Lower leg skin (tissue), 4 donors: Measurements from ENCODE around the gene NUBP2. TPM values are rescaled to one million over a fixed set of nuclear protein-coding genes. Genes with fewer than 3 reads are reported as not detected.

ENCODE experiments used
- DNase-seq, 2 donors: peaks; one replicate each; pipeline ENCODE4 v3.0.0-alpha.2; 2019; ENCODE audit warnings: low spot score in 2 of 2
- H3K4me3 ChIP-seq: fragments of 200-600 bp; sonication (generic); 2 replicates; pipeline ENCODE4 v1.5.1; 2017; ENCODE audit warnings: mild to moderate bottlenecking, low read depth; ENCODE audit not compliant: poor library complexity, severe bottlenecking
- CTCF ChIP-seq, 3 donors: fragments of 450-650 bp; IDR thresholded peaks; one replicate each; pipeline ENCODE4 v1.5.1; 2016; ENCODE audit warnings: antibody characterized with exemption in 3 of 3, mild to moderate bottlenecking in 3 of 3, moderate library complexity in 2 of 3
- POLR2A ChIP-seq, 2 donors: fragments of 450-650 bp; IDR thresholded peaks; one replicate each; pipeline ENCODE4 v1.6.1; 2016 to 2017; ENCODE audit warnings: antibody characterized with exemption in 2 of 2, mild to moderate bottlenecking in 1 of 2, moderate library complexity in 1 of 2
- WGBS, 2 donors: methylation state at CpG; one replicate each; pipeline ENCODE4 v1.1.5; 2018; 5-methylcytosine and 5-hydroxymethylcytosine counted together
- intact Hi-C: fragments of 100-400 bp; cut with DNase I; formaldehyde crosslinking; loops from one replicate; pipeline ENCODE4 v1.15.0; 2023; ENCODE audit warnings: low total_unique reads
- total RNA-seq, 4 donors: library from RNA; depleted of rRNA; stranded (reverse); fragments of >200 nt; gene quantifications; one replicate each; pipeline ENCODE4 v1.1.0, GENCODE V29; 2016

Gene NUBP2
- total RNA-seq, 4 donors from 2014 or later, result 79.7 to 108 (median 91.3) TPM

GRCh38 chr16:1784977-1785845 is 2.5 kb downstream of the NUBP2 start:
- intact Hi-C loops, result no loop called here
- H3K4me3 ChIP-seq, result no peak overlapping the region
- 79 to 84% methylated on average over 26 of the region's 26 CpGs for WGBS, 2 donors
- no peak for DNase-seq
- no peak for TF ChIP-seq CTCF (IDR thresholded peaks at IDR 0.05)
- TF ChIP-seq POLR2A (IDR thresholded peaks at IDR 0.05), result no peak

GRCh38 chr16:1785846-1786170 is 3.0 kb downstream of the NUBP2 start:
- WGBS, 2 donors, result 90 to 93% methylated on average over 12 to 14 of the region's 14 CpGs
- no peak overlapping the region for H3K4me3 ChIP-seq
- DNase-seq, result no peak
- intact Hi-C loops, result no loop called here
- TF ChIP-seq CTCF (IDR thresholded peaks at IDR 0.05) (no peak), POLR2A (IDR thresholded peaks at IDR 0.05) (no peak)

- peak in 1 of 2 donors; percentile 80 for DNase-seq
- H3K4me3 ChIP-seq, result no peak overlapping the region
- intact Hi-C loops, result no loop called here
- WGBS, 2 donors, result 87 to 89% methylated on average over 29 to 38 of the region's 51 CpGs
- no peak for TF ChIP-seq CTCF (IDR thresholded peaks at IDR 0.05)
- no peak for TF ChIP-seq POLR2A (IDR thresholded peaks at IDR 0.05)
Measured at GRCh38 chr16:1786242-1787055, 3.7 kb downstream of the NUBP2 start.

- no peak overlapping the region for H3K4me3 ChIP-seq
- WGBS, 2 donors, result 83 to 94% methylated on average over 2 to 4 of the region's 6 CpGs
- TF ChIP-seq POLR2A (IDR thresholded peaks at IDR 0.05) (no peak), CTCF (IDR thresholded peaks at IDR 0.05) (no peak)
- intact Hi-C loops, result no loop called here
- DNase-seq, result no peak
Measured at GRCh38 chr16:1787056-1787321, 4.2 kb downstream of the NUBP2 start.

GRCh38 chr16:1787322-1788094 is 4.7 kb downstream of the NUBP2 start:
- TF ChIP-seq CTCF (IDR thresholded peaks at IDR 0.05) (no peak), POLR2A (IDR thresholded peaks at IDR 0.05) (no peak)
- H3K4me3 ChIP-seq, result no peak overlapping the region
- no peak for DNase-seq
- WGBS, 2 donors, result 88 to 91% methylated on average over 26 to 32 of the region's 44 CpGs
- intact Hi-C loops, result no loop called here
